ENCODE results near the gene SCIMP.
"Not testable (repeated sequence)": the region's sequence is repeated elsewhere in the genome, so short reads cannot be mapped to it uniquely, and the experiment has no call there.

The SCIMP gene

DNA sequence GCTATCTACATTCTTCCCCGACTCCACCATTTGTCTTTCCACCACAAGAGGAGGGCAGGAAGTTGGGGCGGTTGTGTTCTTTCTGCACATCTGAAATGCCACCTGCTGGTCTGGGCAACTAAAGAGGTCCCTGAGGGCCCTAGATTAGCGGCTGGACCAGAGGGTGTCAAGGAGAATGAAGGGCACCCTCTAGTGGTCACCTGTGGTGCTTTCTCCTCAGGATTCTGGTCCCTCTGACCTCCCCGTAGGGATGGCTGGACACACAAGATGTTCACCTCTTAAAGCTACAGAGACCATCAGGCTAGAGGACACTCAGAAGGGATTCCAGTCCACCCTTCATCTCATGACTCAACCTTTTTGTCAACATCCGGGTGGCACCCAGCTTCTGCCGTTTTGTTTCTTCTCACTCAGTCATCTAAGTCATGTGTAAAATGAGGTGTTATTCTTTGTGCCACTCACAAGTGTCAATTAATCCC is 2.9 kb upstream of the SCIMP start:
- DNase-seq, result no peak

DNA sequence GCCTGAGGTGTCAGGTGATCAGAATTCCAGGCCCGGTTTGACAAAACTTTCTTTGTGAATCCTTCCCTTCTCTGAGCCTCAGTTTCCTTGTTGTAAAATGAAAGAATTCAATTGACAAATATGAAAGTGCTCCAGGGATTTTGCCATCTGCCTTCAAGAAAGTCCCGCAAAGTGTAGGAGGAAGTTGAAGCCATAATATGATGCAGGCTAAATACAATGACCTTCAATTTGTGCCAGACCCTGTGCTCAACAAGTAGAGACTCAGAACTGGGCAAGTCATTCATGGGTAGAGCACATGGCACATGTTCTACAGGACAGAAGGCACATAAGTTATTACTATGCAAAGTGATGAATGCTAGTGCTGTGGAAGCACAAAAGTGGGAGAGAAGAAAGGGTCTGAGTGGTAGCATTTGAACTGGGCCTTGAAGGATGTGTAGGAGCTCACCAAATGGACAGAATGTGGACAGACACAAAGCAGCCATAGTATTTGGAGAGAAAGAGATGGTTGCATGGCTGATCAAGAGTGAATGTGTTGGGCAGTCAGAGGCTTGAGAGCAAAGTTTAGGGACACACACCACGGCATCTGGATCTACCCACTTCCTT is 2.4 kb upstream of the SCIMP start:
- no peak for DNase-seq

DNA sequence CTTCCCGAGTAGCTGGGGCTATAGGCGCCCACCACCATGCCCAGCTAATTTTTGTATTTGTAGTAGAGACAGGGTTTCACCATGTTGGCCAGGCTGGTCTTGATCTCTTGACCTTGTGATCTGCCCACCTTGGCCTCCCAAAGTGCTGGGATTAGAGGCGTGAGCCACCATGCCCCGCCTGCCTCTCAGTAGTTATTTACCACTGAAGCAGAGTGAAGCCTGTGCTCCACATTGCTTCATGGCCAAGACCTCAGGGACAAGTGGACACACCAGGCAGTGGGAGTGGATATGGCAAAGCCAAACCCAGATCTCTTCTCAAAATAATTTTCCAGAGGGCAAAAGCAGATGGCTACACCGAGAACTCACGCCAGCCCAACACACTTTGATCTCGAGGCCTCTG is 1.2 kb downstream of the SCIMP start:
- not testable (repeated sequence) for DNase-seq

DNA sequence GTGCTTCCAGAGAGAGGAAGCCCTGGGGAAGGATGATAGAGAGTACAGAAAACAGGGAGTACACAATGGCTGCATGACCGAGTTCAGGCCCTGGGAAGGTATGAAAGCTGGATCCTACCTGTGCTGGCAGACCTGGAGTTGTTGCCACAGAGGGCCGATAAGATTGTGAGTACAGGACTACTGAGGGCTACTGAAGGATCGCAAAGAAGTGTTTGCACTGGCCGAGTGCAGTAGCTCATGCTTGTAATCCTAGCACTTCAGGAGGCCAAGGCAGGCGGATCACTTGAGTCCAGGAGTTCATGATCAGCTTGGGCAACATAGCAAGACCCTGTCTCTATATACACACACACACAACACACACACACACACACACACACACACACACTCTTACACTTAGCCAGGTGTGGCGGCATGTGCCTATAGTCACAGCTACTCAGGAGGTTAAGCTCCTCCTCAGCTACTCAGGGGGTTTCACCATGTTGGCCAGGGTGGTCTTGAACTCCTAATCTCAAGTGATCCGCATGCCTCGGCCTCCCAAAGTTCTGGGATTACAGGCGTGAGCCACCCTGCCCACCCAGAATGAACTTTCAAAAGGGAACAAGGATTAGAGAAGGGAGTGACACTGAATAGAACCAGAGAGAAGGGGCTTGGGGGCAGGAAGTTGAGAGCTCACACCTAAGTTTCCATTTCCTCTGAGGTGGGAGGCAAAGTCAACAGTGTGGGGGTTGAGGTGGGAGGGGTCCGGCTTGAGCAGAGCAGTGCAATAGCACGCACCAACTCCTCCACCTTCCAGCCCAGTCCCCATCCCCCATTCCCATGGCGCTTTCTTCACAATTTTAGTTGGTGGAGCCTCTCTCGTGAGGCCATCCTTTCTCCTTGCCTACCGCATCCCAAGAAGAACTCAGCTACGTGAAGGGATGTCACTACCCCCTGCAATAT is 7.5 kb downstream of the SCIMP start:
- DNase-seq, result no peak

DNA sequence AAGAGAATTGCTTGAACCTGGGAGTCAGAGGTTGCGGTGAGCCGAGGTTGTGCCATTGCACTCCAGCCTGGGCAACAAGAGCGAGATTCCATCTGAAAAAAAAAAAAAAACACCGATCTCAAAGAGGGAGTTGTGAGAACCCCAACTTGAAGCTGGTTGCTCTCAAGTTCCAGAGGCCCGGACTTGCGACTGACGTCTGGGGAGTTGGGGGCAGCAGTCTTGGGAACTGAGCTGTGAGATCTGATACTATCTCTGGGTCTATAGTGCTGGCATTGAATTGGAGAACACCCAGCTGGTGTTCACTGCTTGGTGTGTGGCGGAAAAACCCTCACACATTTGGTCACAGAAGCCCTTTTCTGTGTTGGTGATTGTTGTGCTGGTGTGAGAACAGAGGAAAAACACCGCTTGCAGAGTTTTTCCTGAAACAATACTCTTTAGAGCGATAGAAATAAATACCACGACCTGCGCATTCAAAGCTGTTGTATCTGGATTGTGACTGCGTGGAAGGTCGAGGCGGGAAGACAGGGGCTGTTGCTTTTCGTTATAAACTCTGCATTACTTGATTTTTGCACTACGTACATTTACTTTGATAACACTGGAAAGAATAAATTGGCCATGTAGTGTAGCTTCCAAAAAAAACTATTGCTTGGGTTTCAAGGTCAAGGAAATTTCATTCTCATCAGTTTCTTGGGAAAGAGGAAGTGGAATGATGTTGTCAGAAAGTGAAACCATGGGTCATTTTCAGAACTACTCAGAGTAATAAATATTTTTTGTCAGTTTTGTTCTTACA is 8.8 kb downstream of the SCIMP start:
- DNase-seq, result no peak

DNA sequence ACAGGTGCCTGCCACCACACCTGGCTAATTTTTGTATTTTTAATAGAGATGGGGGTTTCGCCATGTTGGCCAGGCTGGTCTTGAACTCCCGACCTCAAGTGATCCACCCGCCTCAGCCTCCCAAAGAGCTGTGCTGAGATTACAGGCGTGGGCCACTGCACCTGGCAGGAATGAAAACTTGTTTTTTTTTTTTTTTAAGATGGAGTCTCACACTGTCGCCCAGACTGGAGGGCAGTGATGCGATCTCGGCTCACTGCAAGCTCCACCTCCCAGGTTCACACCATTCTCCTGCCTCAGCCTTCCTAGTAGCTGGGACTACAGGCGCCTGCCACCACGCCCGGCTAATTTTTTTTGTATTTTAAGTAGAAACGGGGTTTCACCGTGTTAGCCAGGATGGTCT is 12.7 kb downstream of the SCIMP start:
- DNase-seq, result not testable (repeated sequence)

DNA sequence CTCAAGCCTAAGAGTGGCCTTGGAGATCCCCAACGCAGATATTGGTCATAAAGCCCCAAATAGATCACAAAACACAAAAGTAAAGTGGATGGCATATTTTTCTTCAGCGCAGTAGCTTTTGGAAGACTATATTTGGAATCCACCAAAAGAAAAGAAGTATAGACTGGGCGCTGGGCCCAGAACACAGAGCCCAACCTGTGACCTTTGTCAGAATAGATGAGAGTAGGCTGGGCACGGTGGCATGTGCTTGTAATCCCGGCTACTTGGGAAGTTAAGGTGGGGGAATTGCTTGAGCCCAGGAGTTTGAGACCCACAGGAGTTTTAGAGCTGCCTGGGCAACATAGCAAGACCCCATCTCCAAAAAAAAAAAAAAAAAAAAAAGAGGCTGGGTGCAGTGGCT is 14.6 kb downstream of the SCIMP start:
- DNase-seq, result no peak

DNA sequence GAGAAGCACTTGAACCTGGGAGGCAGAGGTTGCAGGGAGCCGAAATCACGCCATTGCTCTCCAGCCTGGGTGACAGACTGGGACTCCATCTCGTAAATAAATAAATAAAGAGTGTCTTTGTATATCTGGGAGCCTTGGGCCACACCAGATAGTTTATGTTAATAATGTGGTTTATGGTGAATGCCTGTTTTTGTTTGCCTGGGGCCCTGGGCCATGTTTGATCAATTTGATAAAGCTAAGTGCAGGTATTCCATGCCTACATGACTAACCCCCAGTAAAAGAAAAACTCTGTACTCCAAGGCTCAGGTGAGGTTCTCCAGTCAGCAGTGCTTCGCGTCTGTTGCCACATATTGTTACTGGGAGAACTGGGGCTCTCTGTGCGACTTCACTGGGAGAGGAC is 15.1 kb downstream of the SCIMP start:
- DNase-seq, result no peak

DNA sequence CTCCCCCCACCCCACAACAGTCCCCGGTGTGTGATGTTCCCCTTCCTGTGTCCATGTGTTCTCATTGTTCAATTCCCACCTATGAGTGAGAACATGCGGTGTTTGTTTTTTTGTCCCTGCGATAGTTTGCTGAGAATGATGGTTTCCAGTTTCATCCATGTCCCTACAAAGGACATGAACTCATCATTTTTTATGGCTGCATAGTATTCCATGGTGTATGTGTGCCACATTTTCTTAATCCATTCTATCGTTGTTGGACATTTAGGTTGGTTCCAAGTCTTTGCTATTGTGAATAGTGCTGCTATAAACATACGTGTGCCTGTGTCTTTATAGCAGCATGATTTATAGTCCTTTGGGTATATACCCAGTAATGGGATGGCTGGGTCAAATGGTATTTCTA is 17.1 kb downstream of the SCIMP start:
- not testable (repeated sequence) for DNase-seq

DNA sequence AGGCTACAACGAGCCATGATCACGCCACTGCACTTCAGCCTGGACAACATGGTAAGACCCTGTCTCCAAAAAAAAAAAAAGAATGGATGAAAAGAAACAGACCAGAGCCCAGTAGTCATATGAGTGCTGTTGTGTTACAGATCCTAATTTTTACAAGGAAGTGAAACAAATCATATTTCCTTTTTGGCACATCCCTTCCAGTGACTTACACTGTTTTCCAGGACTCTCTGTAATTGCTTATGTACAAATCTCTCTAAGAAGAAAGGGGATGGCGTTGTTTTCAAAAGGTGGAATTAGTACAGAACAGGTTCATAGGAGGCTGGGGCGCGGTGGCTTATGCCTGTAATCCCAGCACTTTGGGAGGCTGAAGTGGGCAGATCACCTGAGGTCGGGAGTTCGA is 23.2 kb downstream of the SCIMP start:
- DNase-seq, result no peak

DNA sequence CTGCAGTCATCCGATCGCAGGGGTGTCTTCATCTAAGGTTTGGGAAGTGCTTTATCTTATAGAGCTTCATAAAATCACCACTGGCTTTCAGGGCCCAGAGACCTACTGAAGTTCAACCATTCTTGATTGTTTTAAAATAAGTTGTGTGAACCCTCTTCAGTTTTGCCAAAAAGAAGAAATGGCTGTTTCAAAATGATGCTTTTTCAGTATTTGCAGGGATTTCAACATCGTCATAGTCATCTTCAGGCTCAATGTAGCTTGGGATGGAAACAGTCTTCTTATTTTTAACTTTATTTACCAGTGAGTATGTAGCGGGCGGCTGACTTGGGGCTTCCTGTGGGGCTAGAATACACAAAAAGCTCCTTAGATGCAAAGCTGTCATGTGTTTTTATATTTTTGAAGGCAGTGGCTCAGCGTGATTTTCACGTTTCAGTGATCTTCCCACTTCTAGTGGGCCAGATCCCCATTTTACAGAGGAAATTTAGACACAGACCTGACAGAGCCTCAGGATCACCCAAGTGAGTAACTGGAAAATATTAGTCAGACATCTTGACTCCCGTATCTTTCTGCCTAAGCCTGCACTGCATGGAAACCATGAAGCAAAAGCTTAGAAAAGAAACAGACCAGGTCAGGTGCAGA is 23.9 kb downstream of the SCIMP start:
- DNase-seq, result no peak

DNA sequence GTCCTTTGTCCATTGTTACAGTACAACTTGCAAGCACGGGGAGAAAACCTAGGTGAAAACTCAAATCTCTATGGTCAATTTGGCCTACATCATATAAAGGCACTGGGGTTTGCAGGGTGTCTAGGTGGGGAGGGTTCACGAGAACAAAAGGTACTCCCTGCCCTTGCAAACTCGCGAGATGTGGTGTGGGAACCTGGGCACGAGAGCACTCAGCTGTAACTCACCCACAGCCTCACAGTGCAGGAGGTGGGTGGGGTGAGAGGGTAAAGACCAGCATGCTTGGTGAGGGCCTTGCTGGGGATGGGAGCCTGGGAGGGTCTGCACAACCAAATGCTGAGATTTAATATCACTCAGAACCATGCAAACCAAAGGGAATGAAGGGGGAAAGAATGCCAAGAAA is 24.6 kb downstream of the SCIMP start:
- DNase-seq, result no peak

DNA sequence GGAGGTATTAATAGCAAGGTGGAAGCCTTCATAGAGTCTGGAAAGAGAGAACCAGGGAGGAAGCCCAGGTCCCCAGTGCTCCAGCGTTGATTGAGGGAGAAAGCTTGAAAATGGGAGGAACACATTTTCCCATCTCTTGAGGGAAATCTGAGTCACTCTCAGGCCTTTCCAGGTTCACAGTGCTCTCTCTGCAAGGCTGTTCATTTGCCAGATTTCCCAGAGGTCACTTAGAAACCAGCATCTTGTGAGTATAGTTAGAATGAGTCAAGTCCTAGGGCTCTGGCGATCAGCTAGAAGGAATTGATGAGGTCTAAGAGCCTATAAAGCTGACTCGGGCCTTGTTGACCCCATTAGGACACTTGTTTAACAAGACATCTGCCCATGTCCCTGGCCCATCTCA is 25.3 kb downstream of the SCIMP start:
- no peak for DNase-seq

DNA sequence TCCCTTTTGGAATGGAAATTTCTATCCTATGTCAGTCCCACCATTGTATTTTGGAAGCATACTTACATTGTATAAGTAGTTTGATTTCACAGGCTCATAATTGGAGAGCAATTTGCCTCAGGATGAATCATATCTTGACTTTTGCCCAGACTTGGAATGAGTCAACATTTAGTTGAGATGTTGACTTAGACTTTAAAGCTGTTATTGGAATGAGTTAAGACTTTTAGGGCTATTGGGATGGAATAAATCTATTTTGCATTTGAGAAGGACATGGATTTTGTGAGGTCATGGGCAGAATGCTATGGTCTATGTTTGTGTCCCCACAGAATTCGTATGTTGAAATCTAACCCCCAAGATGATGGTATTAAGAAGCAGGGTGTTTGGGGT is 30.8 kb downstream of the SCIMP start:
- DNase-seq, result no peak

DNA sequence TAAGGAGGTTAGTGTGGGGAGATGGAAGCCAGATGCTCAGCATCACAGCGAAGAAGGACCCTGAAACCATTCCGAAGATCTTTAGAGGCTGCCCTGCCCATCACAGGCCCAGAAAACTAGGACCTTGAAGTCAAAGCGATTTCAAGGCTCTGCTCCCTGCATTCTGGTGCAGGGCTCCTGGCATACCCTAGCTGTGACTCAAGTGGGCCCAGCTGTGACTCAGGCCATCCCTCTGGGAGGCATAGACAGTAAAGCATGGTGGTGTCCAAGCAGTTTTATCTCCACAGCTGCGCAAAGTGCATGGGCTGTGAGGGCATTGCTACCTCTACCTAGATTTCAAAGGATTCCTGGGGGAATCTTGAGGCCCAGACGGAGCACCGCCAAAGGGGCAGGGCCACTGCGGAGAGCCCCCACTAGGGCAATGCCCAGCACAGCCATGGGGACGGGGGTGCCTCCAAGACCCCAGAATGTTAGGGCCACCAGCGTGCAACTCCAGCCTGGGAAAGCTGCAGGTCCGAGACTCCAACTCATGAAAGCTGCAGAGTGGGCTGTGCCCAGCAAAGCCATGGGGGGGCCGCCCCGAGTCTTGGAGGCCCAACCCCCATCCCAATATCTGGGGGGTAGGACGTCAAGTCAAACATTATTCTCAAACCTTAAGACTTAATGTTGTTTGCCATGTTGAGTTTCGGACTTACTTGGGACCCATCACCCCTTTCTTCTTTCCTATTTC is 31.3 kb downstream of the SCIMP start:
- no peak for DNase-seq

DNA sequence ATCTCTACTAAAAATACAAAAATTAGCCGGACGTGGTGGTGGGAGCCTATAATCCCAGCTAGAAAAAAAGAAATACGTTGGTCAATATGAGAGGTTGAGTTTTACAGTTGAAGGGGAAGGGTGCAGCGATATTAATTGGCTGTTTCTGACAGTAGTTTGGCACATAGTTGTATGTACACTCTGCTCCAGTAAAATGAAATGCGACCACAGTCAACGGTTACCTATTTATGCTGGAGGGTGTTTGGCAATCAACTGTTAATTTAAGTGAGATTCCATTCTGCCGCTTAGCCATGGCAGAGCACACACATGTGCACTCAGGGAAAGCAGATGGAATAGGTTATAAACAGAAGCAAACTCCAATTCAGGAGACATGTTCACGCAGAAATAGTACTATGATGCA is 33.6 kb downstream of the SCIMP start:
- DNase-seq, result no peak

DNA sequence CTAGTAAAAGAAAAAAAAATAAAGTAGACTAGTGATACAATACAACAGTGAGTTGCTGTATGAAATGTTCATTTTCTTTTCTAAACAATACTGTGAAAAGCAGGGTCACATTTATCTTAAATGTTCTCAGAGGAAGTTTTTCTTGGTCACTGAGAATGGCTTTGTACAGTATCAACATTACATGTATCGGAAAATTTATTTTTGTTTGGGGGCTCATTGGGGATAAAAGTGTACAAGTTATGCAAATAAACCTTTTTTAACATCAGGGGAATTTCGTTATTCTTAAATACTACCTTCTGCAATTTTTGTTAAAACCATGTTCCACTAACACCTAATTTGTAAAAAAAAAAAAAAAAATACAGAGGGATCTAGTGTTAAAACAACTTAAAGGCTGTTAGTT is 34.3 kb downstream of the SCIMP start:
- no peak for DNase-seq

DNA sequence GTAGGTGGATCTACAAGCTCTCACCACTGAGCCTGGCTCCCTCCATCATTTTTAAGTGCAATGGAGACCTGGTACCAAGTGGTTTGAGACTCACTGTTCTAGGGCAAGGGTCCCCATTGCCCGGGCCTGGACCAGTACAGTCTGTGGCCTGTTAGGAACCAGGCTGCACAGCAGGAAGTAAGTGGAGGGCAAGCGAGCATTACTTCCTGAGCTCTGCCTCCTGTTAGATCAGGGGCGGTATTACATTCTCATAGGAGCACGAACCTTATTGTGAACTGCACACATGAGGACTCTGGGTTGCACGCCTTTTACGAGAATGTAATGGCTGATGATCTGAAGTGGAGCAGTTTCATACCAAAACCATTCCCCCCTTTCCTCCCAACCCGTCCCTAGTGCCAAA is 36.2 kb downstream of the SCIMP start:
- no peak for DNase-seq

DNA sequence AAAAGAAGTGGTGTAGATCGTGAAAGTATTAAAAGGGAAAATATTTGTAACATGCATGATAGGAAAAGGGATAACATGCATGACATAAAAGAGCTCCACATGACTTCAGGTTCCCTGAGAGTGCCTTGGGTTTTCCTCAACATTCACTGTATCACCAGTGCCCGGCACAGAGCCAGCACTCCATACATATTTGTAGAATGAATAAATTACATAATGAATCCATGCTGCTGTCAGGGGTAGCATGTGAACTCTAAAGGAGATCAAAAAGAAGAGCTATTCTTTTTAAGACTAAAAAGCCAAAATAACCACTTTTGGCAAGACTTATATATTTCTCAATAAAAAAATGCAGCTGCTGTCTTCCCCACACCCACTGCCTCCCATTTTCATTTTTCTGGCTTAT is 40.3 kb downstream of the SCIMP start:
- no peak for DNase-seq

DNA sequence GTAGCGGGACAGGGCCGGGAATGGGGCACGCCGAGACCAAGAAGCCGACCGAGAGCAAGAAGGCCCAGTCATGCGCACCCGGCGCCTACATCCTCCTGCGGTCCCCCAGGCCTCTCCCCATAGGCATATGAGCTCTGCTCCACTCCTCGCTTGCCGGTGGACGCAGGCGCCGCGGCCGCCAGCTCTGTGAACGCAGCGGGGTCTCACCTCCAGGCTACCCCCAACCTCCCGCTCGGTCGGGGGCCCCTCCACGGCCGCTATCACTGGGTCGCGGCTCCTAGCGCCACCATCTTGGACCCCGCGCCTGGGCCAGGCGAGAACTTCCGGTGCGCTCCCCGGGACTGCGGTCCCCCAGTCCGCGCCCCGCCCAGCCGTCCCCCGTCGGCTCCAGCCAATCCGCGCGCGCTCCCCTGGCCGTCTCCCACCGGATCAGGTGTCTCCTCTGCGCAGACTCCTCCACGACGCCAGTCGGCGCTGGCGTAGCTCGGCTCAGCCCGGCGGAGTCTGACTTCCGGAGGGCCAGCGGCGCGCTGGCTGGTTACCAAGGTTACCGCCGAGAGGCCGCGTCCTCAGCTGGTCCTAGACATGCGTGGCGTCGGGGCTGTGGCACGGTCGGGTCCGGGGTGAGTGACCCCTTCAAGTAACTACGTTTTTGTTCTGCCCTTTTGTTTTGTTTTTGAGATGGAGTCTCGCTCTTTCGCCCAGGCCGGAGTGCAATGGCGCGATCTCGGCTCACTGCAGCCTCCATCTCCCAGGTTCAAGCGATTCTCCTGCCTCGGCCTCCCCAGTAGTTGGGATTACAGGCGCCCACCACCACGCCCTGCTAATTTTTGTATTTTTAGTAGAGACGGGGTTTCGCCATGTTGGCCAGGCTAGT is 42.9 kb downstream of the SCIMP start, which contains the start of gene ZNF594:
ZNF594 (minus strand) TSS at position 328 of the 877 bp plus-strand sequence. CDS start 7,612 bp downstream, outside the sequence.
- peak; percentile 93 to 97 (median 95) for DNase-seq

DNA sequence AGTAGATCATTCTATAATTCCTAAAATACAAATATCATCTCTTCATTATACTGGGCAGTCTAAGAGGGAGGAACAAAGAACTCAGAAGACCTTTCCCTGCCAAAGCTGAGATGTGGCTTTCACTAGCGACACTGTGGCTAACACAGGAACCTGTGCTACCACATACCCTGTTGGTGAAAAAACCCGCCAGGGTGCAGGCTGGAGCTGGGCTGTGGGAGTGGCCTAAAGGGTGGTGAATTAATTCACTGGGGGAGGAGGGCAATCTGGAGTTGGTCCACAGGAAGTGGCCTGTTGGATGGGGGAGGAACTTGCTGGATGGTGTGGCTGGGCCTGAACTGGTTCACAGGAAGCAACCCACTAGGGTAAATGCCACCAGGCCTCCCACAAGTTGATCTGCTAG is 50.4 kb downstream of the SCIMP start:
- DNase-seq, result no peak
